Right lobe of liver (tissue), 6 donors: Measurements from ENCODE around the gene PARP15. TPM values are rescaled to one million over a fixed set of nuclear protein-coding genes. Genes with fewer than 3 reads are reported as not detected.

Experiments
- ATAC-seq, 4 donors: fragments of 200-7000 bp; cut with Tn5 transposase; one replicate each; pipeline ENCODE4 v1.9.1; 2020; ENCODE audit warnings: mild to moderate bottlenecking in 4 of 4, moderate library complexity in 4 of 4
- DNase-seq, 3 donors: peaks; one replicate each; pipeline ENCODE4 v3.0.0-alpha.2; 2020
- H3K27ac ChIP-seq, 3 donors: fragments of 200-600 bp; one replicate each; pipeline ENCODE4 v1.8.0; 2022
- H3K27me3 ChIP-seq, 2 donors: fragments of 200-600 bp; one replicate each; pipeline ENCODE4 v1.8.0; 2022
- H3K36me3 ChIP-seq, 4 donors: fragments of 200-600 bp; sonication (generic) in 1 of 4; one replicate each; pipeline versions ENCODE4 v1.5.1 to v1.8.0; 2017 to 2022; ENCODE audit warnings: control low read depth in 1 of 4
- H3K4me1 ChIP-seq, 4 donors: fragments of 200-600 bp; sonication (generic) in 1 of 4; one replicate each; pipeline versions ENCODE4 v1.5.1 to v1.8.0; 2017 to 2022; ENCODE audit warnings: control low read depth in 1 of 4
- H3K4me3 ChIP-seq, 3 donors: fragments of 200-600 bp; one replicate each; pipeline ENCODE4 v1.8.0; 2022
- H3K9me3 ChIP-seq, 4 donors: fragments of 200-600 bp; sonication (generic) in 1 of 4; one replicate each; pipeline versions ENCODE4 v1.5.1 to v1.8.0; 2017 to 2022; ENCODE audit warnings: control low read depth in 1 of 4
- CTCF ChIP-seq, 4 donors: fragments of 200-600 bp in 3 of 4; fragments of 450-650 bp in 1 of 4; IDR thresholded peaks; one replicate each; pipeline versions ENCODE4 v1.5.1 to v1.8.0; 2016 to 2022; ENCODE audit warnings: antibody characterized with exemption in 4 of 4, mild to moderate bottlenecking in 2 of 4
- POLR2A ChIP-seq: fragments of 450-650 bp; IDR thresholded peaks from one replicate; pipeline ENCODE4 v1.6.1; 2017; ENCODE audit warnings: antibody characterized with exemption, mild to moderate bottlenecking
- WGBS: methylation state at CpG from one replicate; pipeline ENCODE4 v1.1.6; 2018; ENCODE audit warnings: low coverage, low lambda C conversion rate; ENCODE audit not compliant: insufficient coverage; ENCODE audit errors: missing lambda C conversion rate; 5-methylcytosine and 5-hydroxymethylcytosine counted together
- intact Hi-C, 2 donors: fragments of 100-400 bp; cut with DNase I; formaldehyde crosslinking; loops; one replicate each; pipeline versions ENCODE4 v1.11.2 to v1.14.1; 2022
- total RNA-seq, 6 experiments: library from RNA; depleted of rRNA in 2 of 6; stranded (reverse); fragments of >200 nt in 2 of 6; fragmentation: NEBNext Ultra II Directional in 3 of 6; extraction: Animal tissue kit (Norgen Biotek cat#: 25700) in 3 of 6; gene quantifications; one replicate each; pipeline versions ENCODE4 v1.1.0 to v1.2.4, GENCODE V29; 2016 to 2023
- donor health status: DM: no; HTN: yes; CAD: no.
- donor health status: DM: no; HTN: no; CAD: no.
- donor health status: DM: no; HTN: no; CAD: no.
- donor health status: DM: no; HTN: yes; CAD: no.
- donor health status: DM: no; HTN: yes; CAD: no.

PARP15 gene
- total RNA-seq, 6 experiments from 2014 or later, result 0.37 to 1.5 (median 1.3) TPM

- H3K4me3 ChIP-seq, result no peak overlapping the region
- no peak for DNase-seq
- TF ChIP-seq POLR2A (no peak), CTCF (IDR thresholded peaks at IDR 0.05) (no peak)
- no peaks in the 10 kb centered on the region for H3K36me3 ChIP-seq
- no peaks in the 10 kb centered on the region for H3K27me3 ChIP-seq
- no peak for ATAC-seq
- intact Hi-C loops, result no loop called here
- H3K27ac ChIP-seq, result no peak overlapping the region
- H3K4me1 ChIP-seq, result no peaks in the 10 kb centered on the region
- peaks cover 0 to under 1% (median 0%) of the 10 kb centered on the region in 4 donors for H3K9me3 ChIP-seq
Observed at GRCh38 chr3:122665881-122666280, 88.4 kb downstream of the PARP15 start.

GRCh38 chr3:122668930-122669730 is 91.7 kb downstream of the PARP15 start:
- Histone ChIP-seq H3K4me3 (no peak overlapping the region), H3K27me3 (no peaks in the 10 kb centered on the region), H3K4me1 (no peaks in the 10 kb centered on the region), H3K36me3 (no peaks in the 10 kb centered on the region), H3K9me3 (no peaks in the 10 kb centered on the region), H3K27ac (no peak overlapping the region)
- ATAC-seq, result peak in 2 of 4 donors; percentile 67 to 78
- intact Hi-C loops, result no loop called here
- 77% methylated on average over 7 of the region's 8 CpGs for WGBS
- no peak for DNase-seq
- TF ChIP-seq CTCF (IDR thresholded peaks at IDR 0.05), result no peak
- TF ChIP-seq POLR2A, result no peak

- Histone ChIP-seq H3K4me1 (no peaks in the 10 kb centered on the region), H3K27ac (no peak overlapping the region), H3K27me3 (no peaks in the 10 kb centered on the region), H3K9me3 (no peaks in the 10 kb centered on the region), H3K36me3 (no peaks in the 10 kb centered on the region), H3K4me3 (no peak overlapping the region)
- ATAC-seq, result no peak
- no peak for TF ChIP-seq CTCF (IDR thresholded peaks at IDR 0.05)
- TF ChIP-seq POLR2A, result no peak
- intact Hi-C loops, result no loop called here
- 34% methylated on average over 2 of the region's 2 CpGs for WGBS
- no peak for DNase-seq
Observed at GRCh38 chr3:122671553-122671952, 94.1 kb downstream of the PARP15 start.

GRCh38 chr3:122674339-122674738 is 96.9 kb downstream of the PARP15 start:
- TF ChIP-seq POLR2A (no peak), CTCF (IDR thresholded peaks at IDR 0.05) (no peak)
- no peak for ATAC-seq
- intact Hi-C loops, result no loop called here

More at GRCh38 chr3:122674339-122674738, 96.9 kb downstream of the PARP15 start:
- peaks cover 0 to 8% (median under 1%) of the 10 kb centered on the region in 4 donors for H3K4me1 ChIP-seq
- DNase-seq, result no peak
- WGBS, result 68% methylated on average over 3 of the region's 3 CpGs
- no peaks in the 10 kb centered on the region for H3K9me3 ChIP-seq
- no peak overlapping the region for H3K4me3 ChIP-seq
- no peaks in the 10 kb centered on the region for H3K27me3 ChIP-seq
- no peaks in the 10 kb centered on the region for H3K36me3 ChIP-seq
- H3K27ac ChIP-seq, result no peak overlapping the region
